DOHH2 (cell line): Measurements from ENCODE around the gene ZFAND3.

Source experiments
- CTCF ChIP-seq: fragments of 200-600 bp; sonication (generic); IDR thresholded peaks from one replicate; pipeline ENCODE4 v1.5.1; 2014; ENCODE audit warnings: antibody characterized with exemption, mild to moderate bottlenecking, low read depth, low read length; ENCODE audit not compliant: poor library complexity, severe bottlenecking
- EZH2phosphoT487 ChIP-seq: fragments of 200-600 bp; sonication (generic); IDR thresholded peaks from 2 replicates; pipeline ENCODE4 v1.6.1; 2017; ENCODE audit warnings: borderline replicate concordance, mild to moderate bottlenecking, antibody characterized with exemption, low read length, moderate library complexity, mixed read lengths

GRCh38 chr6:38134704-38135088, 315.2 kb downstream of the ZFAND3 start:
- no peak for TF ChIP-seq CTCF
- TF ChIP-seq EZH2phosphoT487, result no peak
